Endothelial cell of umbilical vein (primary cell): ENCODE measurements around the gene UVRAG. TPM values are rescaled to one million over a fixed set of nuclear protein-coding genes. Genes with fewer than 3 reads are reported as not detected.

Source experiments
- BruUV-seq: library from RNA; stranded (reverse); fragments of 400-500 nt; replicated peaks from 2 replicates; lab custom pipeline; 2021; lab: Mats Ljungman, UMichigan
- CTCF ChIA-PET: fragments of 300-600, 350-600 bp; sonication (Branson Sonifier 250); formaldehyde crosslinking; loops from one replicate; lab custom pipeline; 2021; ENCODE audit warnings: antibody characterized with exemption, inconsistent platforms; lab: Charles Lee
- POLR2A ChIA-PET: fragments of 300-600, 350-600 bp; sonication (Branson Sonifier 250); formaldehyde crosslinking; loops from one replicate; lab custom pipeline; 2021; ENCODE audit warnings: antibody characterized with exemption, inconsistent platforms; lab: Charles Lee
- DNase-seq: peaks from one replicate; pipeline ENCODE4 v3.0.0-alpha.2; 2011; ENCODE audit warnings: low read depth, low spot score
- FAIRE-seq: peaks from 2 replicates; lab custom pipeline; 2011; peaks lifted over from hg19 to GRCh38; lab: Jason Lieb, UNC
- H2AFZ ChIP-seq: 2 replicates; pipeline ENCODE4 v1.6.0; 2012; ENCODE audit warnings: low read depth, low read length, control low read depth, inconsistent platforms
- H3K27ac ChIP-seq: 2 replicates; pipeline ENCODE4 v1.5.1; 2011; ENCODE audit warnings: low read depth, mild to moderate bottlenecking, control low read depth, low read length, moderate library complexity; ENCODE audit not compliant: insufficient read depth
- H3K27me3 ChIP-seq, 2 experiments: 2 replicates each; pipeline versions ENCODE4 v1.6.0 to v1.6.1; 2011; ENCODE audit warnings: low read length in 2 of 2, mixed read lengths in 1 of 2; ENCODE audit not compliant: control insufficient read depth in 2 of 2, insufficient read depth in 2 of 2
- H3K36me3 ChIP-seq, 2 experiments: 2 replicates in 1 of 2; 3 replicates in 1 of 2; pipeline ENCODE4 v1.5.1; 2011; ENCODE audit warnings: low read length in 2 of 2, mild to moderate bottlenecking in 1 of 2, moderate library complexity in 1 of 2; ENCODE audit not compliant: control insufficient read depth in 2 of 2, insufficient read depth in 2 of 2; ENCODE audit errors: extremely low read depth in 1 of 2
- H3K4me1 ChIP-seq: 3 replicates; pipeline ENCODE4 v1.5.1; 2011; ENCODE audit warnings: mild to moderate bottlenecking, low read length; ENCODE audit not compliant: control insufficient read depth, insufficient read depth; ENCODE audit errors: extremely low read depth
- H3K4me2 ChIP-seq: 2 replicates; pipeline ENCODE4 v1.6.1; 2011; ENCODE audit warnings: low read length, control low read depth, mixed read lengths; ENCODE audit not compliant: insufficient read depth
- H3K4me3 ChIP-seq, 3 experiments: fragments of 200-600 bp in 1 of 3; sonication (generic), shearing (Covaris generic) in 1 of 3; replicated peaks in 1 of 3; 2 replicates each; pipeline ENCODE4 v1.5.1; 2011 to 2016; ENCODE audit warnings: control low read depth in 3 of 3, low read length in 3 of 3, mild to moderate bottlenecking in 2 of 3, inconsistent platforms in 1 of 3, low read depth in 1 of 3, moderate library complexity in 1 of 3; ENCODE audit not compliant: insufficient read depth in 1 of 3
- H3K79me2 ChIP-seq: 2 replicates; pipeline ENCODE4 v1.6.0; 2012; ENCODE audit warnings: low read length, inconsistent platforms; ENCODE audit not compliant: control insufficient read depth, insufficient read depth
- H3K9ac ChIP-seq: replicated peaks from 2 replicates; pipeline ENCODE3; 2011; ENCODE audit warnings: low read length, control low read depth; ENCODE audit not compliant: insufficient read depth; ENCODE audit errors: extremely low read depth
- H3K9me1 ChIP-seq: replicated peaks from 3 replicates; pipeline ENCODE4 v1.6.0; 2011; ENCODE audit warnings: mild to moderate bottlenecking, low read length; ENCODE audit not compliant: control insufficient read depth, insufficient read depth; ENCODE audit errors: extremely low read depth
- H3K9me3 ChIP-seq: replicated peaks from 2 replicates; pipeline ENCODE4 v1.5.1; 2012; ENCODE audit warnings: low read length, inconsistent platforms; ENCODE audit not compliant: control insufficient read depth, insufficient read depth
- H4K20me1 ChIP-seq: replicated peaks from 2 replicates; pipeline ENCODE3; 2011; ENCODE audit warnings: mild to moderate bottlenecking, low read length; ENCODE audit not compliant: control insufficient read depth, insufficient read depth; ENCODE audit errors: extremely low read depth
- CTCF ChIP-seq, 2 donors: IDR thresholded peaks; 1 replicate in 1 of 2; 2 replicates in 1 of 2; pipeline ENCODE4 v1.5.1; 2011; ENCODE audit warnings: low read length in 2 of 2, mild to moderate bottlenecking in 2 of 2, moderate library complexity in 2 of 2, control low read depth in 1 of 2, inconsistent platforms in 1 of 2, low read depth in 1 of 2; ENCODE audit not compliant: insufficient read depth in 1 of 2; ENCODE audit errors: extremely low read depth in 1 of 2
- EZH2 ChIP-seq: IDR thresholded peaks from 2 replicates; pipeline ENCODE4 v1.6.1; 2012; ENCODE audit warnings: borderline replicate concordance, low read depth, mild to moderate bottlenecking, moderate library complexity, low read length, inconsistent platforms; ENCODE audit not compliant: severe bottlenecking
- FOS ChIP-seq: IDR thresholded peaks from 2 replicates; pipeline ENCODE4 v1.6.1; 2011; ENCODE audit warnings: mild to moderate bottlenecking, low read length, moderate library complexity, borderline replicate concordance; ENCODE audit not compliant: insufficient read depth
- GATA2 ChIP-seq: IDR thresholded peaks from 2 replicates; pipeline ENCODE4 v1.7.0; 2011; ENCODE audit warnings: low read depth, mild to moderate bottlenecking, moderate library complexity, mixed read lengths, low read length; ENCODE audit not compliant: insufficient read length, insufficient read depth
- JUN ChIP-seq: IDR thresholded peaks from 2 replicates; pipeline ENCODE4 v1.6.1; 2011; ENCODE audit warnings: borderline replicate concordance, low read depth; ENCODE audit not compliant: insufficient read length, insufficient read depth
- MAX ChIP-seq: IDR thresholded peaks from 2 replicates; pipeline ENCODE4 v1.6.1; 2011; ENCODE audit not compliant: insufficient read depth, insufficient read length
- MYC ChIP-seq: IDR thresholded peaks from one replicate; pipeline ENCODE4 v1.6.1; 2011; ENCODE audit warnings: mild to moderate bottlenecking, low read depth, low read length
- POLR2A ChIP-seq: IDR thresholded peaks from 2 replicates; pipeline ENCODE4 v1.6.1; 2012; ENCODE audit warnings: low read depth, mild to moderate bottlenecking, control low read depth, low read length
- POLR2AphosphoS5 ChIP-seq: IDR thresholded peaks from 2 replicates; pipeline ENCODE4 v1.6.1; 2012; ENCODE audit warnings: low read depth, mild to moderate bottlenecking, control low read depth, low read length, moderate library complexity; ENCODE audit not compliant: insufficient read depth
- dilution Hi-C: fragments of 300-500 bp; cut with MboI; formaldehyde crosslinking; loops from one replicate; pipeline ENCODE4 v1.15.0; 2019; ENCODE audit warnings: low sequenced_read_pairs; ENCODE audit not compliant: extremely low pct_ligation_motif_present
- intact Hi-C: fragments of 100-400 bp; cut with micrococcal nuclease; formaldehyde crosslinking; loops from one replicate; pipeline ENCODE4 v1.10.0; 2022
- polyA plus RNA-seq, 4 experiments: library from polyadenylated mRNA; depleted of rRNA in 3 of 4; stranded (reverse) in 3 of 4; unstranded in 1 of 4; fragments of >200 nt; gene quantifications; 2 replicates each; pipeline versions ENCODE4 v1.2.1 to v1.2.3, GENCODE V29; 2011 to 2012; ENCODE audit warnings: missing spikeins in 1 of 4
- total RNA-seq: library from RNA; stranded (reverse); gene quantifications from 2 replicates; pipeline ENCODE4 v1.2.3, GENCODE V29; 2021

The UVRAG gene
- total and polyA plus RNA-seq, 2 donors (not counting 3 experiments of a cell fraction or from before 2014, with no cell fraction given), result 21.2 to 65.6 TPM

GRCh38 chr11:75902631-75903030 is 87.6 kb downstream of the UVRAG start:
- Histone ChIP-seq H3K36me3 (peaks cover 0 to 14% of the 10 kb centered on the region in 2 experiments), H3K4me1 (no peaks in the 10 kb centered on the region), H3K9ac (no peak overlapping the region), H3K27ac (no peak overlapping the region), H3K27me3 (no peaks in the 10 kb centered on the region), H3K9me1 (no peaks in the 10 kb centered on the region), H4K20me1 (peaks cover 7% of the 10 kb centered on the region), H3K9me3 (no peaks in the 10 kb centered on the region), H3K4me3 (no peak overlapping the region), H3K79me2 (peaks cover 62% of the 10 kb centered on the region), H3K4me2 (no peak overlapping the region), H2AFZ (no peak overlapping the region)
- intact Hi-C loops, result no loop called here
- TF ChIP-seq POLR2A, result no peak
- TF ChIP-seq MAX, result no peak
- TF ChIP-seq JUN, result no peak
- ChIA-PET POLR2A (no interaction called here), CTCF (interaction anchor here (1.0 to 13.4 kb wide), 7 partner anchors 12 to 416 kb away, joined by 3 to 288 read pairs (median 6); no protein-coding TSS in a partner anchor)
- DNase-seq, result no peak
- no TSS peak for BruUV-seq
- no peak for FAIRE-seq
- dilution Hi-C loops, result no loop called here

- Histone ChIP-seq H3K9me1 (no peaks in the 10 kb centered on the region), H3K27ac (no peak overlapping the region), H3K4me1 (peaks cover 5% of the 10 kb centered on the region), H3K4me3 (no peak overlapping the region), H3K36me3 (peaks cover 0 to 14% of the 10 kb centered on the region in 2 experiments), H2AFZ (no peak overlapping the region), H4K20me1 (peaks cover 7% of the 10 kb centered on the region), H3K9ac (no peak overlapping the region), H3K79me2 (peaks cover 66% of the 10 kb centered on the region), H3K27me3 (no peaks in the 10 kb centered on the region), H3K4me2 (no peak overlapping the region), H3K9me3 (no peaks in the 10 kb centered on the region)
- BruUV-seq, result no TSS peak
- TF ChIP-seq MYC (no peak), POLR2A (no peak), GATA2 (no peak), EZH2 (no peak), FOS (no peak), JUN (no peak), MAX (no peak), POLR2AphosphoS5 (no peak), CTCF (IDR thresholded peaks at IDR 0.05; ENCODE audit: extremely low read depth in 1 of 2, insufficient read depth in 1 of 2, low read depth in 1 of 2, low read length in 2 of 2) (no peak)
- CTCF ChIA-PET, result interaction anchor here (1.2 to 13.4 kb wide), 3 partner anchors 12 to 416 kb away, joined by 3 to 288 read pairs (median 3); no protein-coding TSS in a partner anchor
- no peak for FAIRE-seq
- intact Hi-C loops (no loop called here), dilution Hi-C loops (no loop called here)
- POLR2A ChIA-PET, result no interaction called here
- DNase-seq, result no peak
Observed at GRCh38 chr11:75903276-75903675, 88.3 kb downstream of the UVRAG start.
